H9 (cell line): ENCODE data around the gene LMO1. TPM values are rescaled to one million over a fixed set of nuclear protein-coding genes. Genes with fewer than 3 reads are reported as not detected.

ENCODE experiments used
- DNase-seq: peaks from one replicate; pipeline ENCODE4 v3.0.0-alpha.2; 2017
- H2AFZ ChIP-seq: one replicate; pipeline ENCODE4 v1.6.1; 2013; ENCODE audit warnings: mild to moderate bottlenecking, low read length, control low read depth, moderate library complexity
- H2AK5ac ChIP-seq: 2 replicates; pipeline ENCODE4 v1.6.1; 2013; ENCODE audit warnings: low read length, control low read depth, mixed read lengths; ENCODE audit not compliant: insufficient read length
- H2BK120ac ChIP-seq: one replicate; pipeline ENCODE4 v1.6.1; 2013; ENCODE audit warnings: low read depth, mild to moderate bottlenecking, low read length, control low read depth, inconsistent platforms; ENCODE audit not compliant: poor library complexity, severe bottlenecking
- H2BK12ac ChIP-seq: 2 replicates; pipeline ENCODE4 v1.6.1; 2013; ENCODE audit warnings: low read length, control low read depth, mixed read lengths, low read depth; ENCODE audit not compliant: insufficient read length
- H2BK15ac ChIP-seq: 2 replicates; pipeline ENCODE4 v1.6.1; 2013; ENCODE audit warnings: low read depth, low read length, control low read depth
- H2BK20ac ChIP-seq: one replicate; pipeline ENCODE4 v1.6.1; 2013; ENCODE audit warnings: low read depth, mild to moderate bottlenecking, low read length, control low read depth, inconsistent platforms; ENCODE audit not compliant: poor library complexity, severe bottlenecking
- H2BK5ac ChIP-seq: 2 replicates; pipeline ENCODE4 v1.6.1; 2013; ENCODE audit warnings: low read length, control low read depth, mixed read lengths; ENCODE audit not compliant: insufficient read length
- H3K14ac ChIP-seq: 2 replicates; pipeline ENCODE4 v1.6.1; 2013; ENCODE audit warnings: low read length, control low read depth; ENCODE audit not compliant: insufficient read depth
- H3K18ac ChIP-seq: 2 replicates; pipeline ENCODE4 v1.6.1; 2013; ENCODE audit warnings: low read depth, mild to moderate bottlenecking, mixed read lengths, low read length, control low read depth; ENCODE audit not compliant: insufficient read length
- H3K23ac ChIP-seq: 2 replicates; pipeline ENCODE4 v1.6.1; 2013; ENCODE audit warnings: low read length, control low read depth, mixed read lengths, low read depth; ENCODE audit not compliant: insufficient read length
- H3K23me2 ChIP-seq: 2 replicates; pipeline ENCODE4 v1.6.1; 2013; ENCODE audit warnings: low read depth, mild to moderate bottlenecking, mixed read lengths, low read length, control low read depth; ENCODE audit not compliant: insufficient read length, poor library complexity, severe bottlenecking
- H3K27ac ChIP-seq: 2 replicates; pipeline ENCODE4 v1.5.1; 2013; ENCODE audit warnings: low read length, control low read depth, mixed read lengths, low read depth; ENCODE audit not compliant: insufficient read length
- H3K27me3 ChIP-seq: 2 replicates; pipeline ENCODE4 v1.6.1; 2013; ENCODE audit warnings: low read length, control low read depth, inconsistent platforms; ENCODE audit not compliant: insufficient read depth
- H3K4ac ChIP-seq: 2 replicates; pipeline ENCODE4 v1.6.1; 2013; ENCODE audit warnings: low read depth, mild to moderate bottlenecking, control low read depth, inconsistent platforms, low read length, moderate library complexity
- H3K4me1 ChIP-seq: 2 replicates; pipeline ENCODE4 v1.6.1; 2013; ENCODE audit warnings: low read length, control low read depth, inconsistent platforms; ENCODE audit not compliant: insufficient read depth
- H3K4me2 ChIP-seq: 2 replicates; pipeline ENCODE4 v1.6.1; 2013; ENCODE audit warnings: low read length, control low read depth, mixed read lengths; ENCODE audit not compliant: insufficient read length, insufficient read depth
- H3K56ac ChIP-seq: 2 replicates; pipeline ENCODE4 v1.6.1; 2013; ENCODE audit warnings: low read depth, mild to moderate bottlenecking, mixed read lengths, low read length, control low read depth; ENCODE audit not compliant: insufficient read length
- H3K79me1 ChIP-seq: 2 replicates; pipeline ENCODE4 v1.6.1; 2013; ENCODE audit warnings: low read depth, mild to moderate bottlenecking, moderate library complexity, low read length, control low read depth, inconsistent platforms; ENCODE audit not compliant: insufficient read depth, poor library complexity, severe bottlenecking
- H3K79me2 ChIP-seq: 2 replicates; pipeline ENCODE4 v1.6.1; 2013; ENCODE audit warnings: low read length, control low read depth, inconsistent platforms; ENCODE audit not compliant: insufficient read depth
- H3K9ac ChIP-seq: 2 replicates; pipeline ENCODE4 v1.6.1; 2013; ENCODE audit warnings: low read length, control low read depth, mixed read lengths; ENCODE audit not compliant: insufficient read length; ENCODE audit errors: extremely low read depth
- H3K9me3 ChIP-seq: one replicate; pipeline ENCODE4 v1.6.1; 2013; ENCODE audit warnings: low read depth, low read length, inconsistent platforms; ENCODE audit not compliant: control insufficient read depth
- H3T11ph ChIP-seq: one replicate; pipeline ENCODE4 v1.6.1; 2013; ENCODE audit warnings: mild to moderate bottlenecking, low read length, control low read depth, inconsistent platforms
- H4K20me1 ChIP-seq: one replicate; pipeline ENCODE4 v1.6.1; 2013; ENCODE audit not compliant: control insufficient read depth, insufficient read length, insufficient read depth
- H4K5ac ChIP-seq: 2 replicates; pipeline ENCODE4 v1.6.1; 2013; ENCODE audit warnings: low read depth, mild to moderate bottlenecking, mixed read lengths, low read length, control low read depth; ENCODE audit not compliant: insufficient read length
- H4K8ac ChIP-seq: replicated peaks from 2 replicates; pipeline ENCODE4 v1.6.1; 2013; ENCODE audit warnings: low read length, control low read depth, mixed read lengths, low read depth; ENCODE audit not compliant: insufficient read length
- H4K91ac ChIP-seq: 2 replicates; pipeline ENCODE4 v1.6.1; 2013; ENCODE audit warnings: low read depth, mild to moderate bottlenecking, moderate library complexity, mixed read lengths, low read length, control low read depth; ENCODE audit not compliant: insufficient read length
- H3K27ac Mint-ChIP-seq, 3 experiments: 2 replicates in 2 of 3; 3 replicates in 1 of 3; pipeline ENCODE4 v1.8.0; 2020 to 2021; ENCODE audit warnings: mixed read lengths in 3 of 3, mild to moderate bottlenecking in 1 of 3, moderate library complexity in 1 of 3
- H3K27me3 Mint-ChIP-seq: 2 replicates; pipeline ENCODE4 v1.8.0; 2021; ENCODE audit warnings: low read depth, mild to moderate bottlenecking, moderate library complexity, mixed read lengths
- H3K36me3 Mint-ChIP-seq, 3 experiments: 2 replicates in 2 of 3; 3 replicates in 1 of 3; pipeline ENCODE4 v1.8.0; 2020 to 2021; ENCODE audit warnings: low read depth in 3 of 3, mixed read lengths in 3 of 3; ENCODE audit not compliant: insufficient read depth in 1 of 3
- H3K4me1 Mint-ChIP-seq, 2 experiments: 2 replicates each; pipeline ENCODE4 v1.8.0; 2020; ENCODE audit warnings: mixed read lengths in 2 of 2
- H3K4me3 Mint-ChIP-seq, 2 experiments: 2 replicates in 1 of 2; 3 replicates in 1 of 2; pipeline ENCODE4 v1.8.0; 2020 to 2021; ENCODE audit warnings: mild to moderate bottlenecking in 2 of 2, mixed read lengths in 2 of 2, moderate library complexity in 1 of 2
- H3K9me3 Mint-ChIP-seq, 2 experiments: 2 replicates in 1 of 2; 3 replicates in 1 of 2; pipeline ENCODE4 v1.8.0; 2020; ENCODE audit warnings: mild to moderate bottlenecking in 2 of 2, mixed read lengths in 2 of 2, moderate library complexity in 1 of 2
- CTCF ChIP-seq: fragments of 200-600 bp; sonication (generic); conservative IDR thresholded peaks from 3 replicates; pipeline ENCODE4 v1.8.0; 2021; ENCODE audit warnings: antibody characterized with exemption, mild to moderate bottlenecking
- WGBS: extraction: QIAGEN DNeasy Blood & Tissue Kit; methylation state at CpG from one replicate; pipeline ENCODE4 v1.1.7; 2013; ENCODE audit warnings: missing lambda C conversion rate, low lambda C conversion rate, mixed read lengths; ENCODE audit not compliant: insufficient read length; ENCODE audit errors: extremely low coverage; 5-methylcytosine and 5-hydroxymethylcytosine counted together
- total RNA-seq: library from RNA; stranded (reverse); gene quantifications from 2 replicates; pipeline ENCODE4 v1.2.1, GENCODE V29; 2021

LMO1 gene
- total RNA-seq, 1 experiment from 2014 or later, result 0.50 TPM

DNA sequence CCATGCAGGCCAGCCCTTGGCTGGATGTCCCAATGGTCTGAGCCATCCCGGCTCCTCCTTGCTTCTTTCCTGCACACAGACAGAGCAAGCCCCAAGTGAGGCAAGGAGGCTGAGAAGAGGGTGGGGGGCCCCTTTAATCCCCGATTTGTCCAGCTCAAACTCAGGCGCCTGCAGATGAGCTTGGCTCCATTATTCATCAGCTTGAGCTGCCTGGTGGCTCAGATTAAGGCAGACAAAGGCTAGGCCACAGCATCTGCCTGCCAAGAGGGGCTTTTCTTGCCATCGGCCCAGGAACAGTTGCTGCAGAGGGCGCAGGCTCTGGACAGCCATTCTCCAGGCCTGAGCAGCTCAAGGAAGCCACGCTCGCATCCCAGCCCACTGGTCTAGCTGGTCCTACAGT, 35.4 kb downstream of the LMO1 start:
- H3K27ac Mint-ChIP-seq, result no peak overlapping the region

More for the DNA sequence above, 35.4 kb downstream of the LMO1 start:
- WGBS, result no CpG with 5 or more reads among the region's 7 CpGs
- Histone ChIP-seq H3K27me3 (no peaks in the 10 kb centered on the region), H3K27ac (no peak overlapping the region), H3K79me2 (no peaks in the 10 kb centered on the region), H3K4me2 (no peak overlapping the region), H3K18ac (no peak overlapping the region), H2BK20ac (no peak overlapping the region), H2BK5ac (no peak overlapping the region), H3K23me2 (no peaks in the 10 kb centered on the region), H3T11ph (no peak overlapping the region), H2BK120ac (no peak overlapping the region), H4K91ac (no peak overlapping the region), H4K5ac (no peak overlapping the region), H2BK12ac (no peak overlapping the region), H3K14ac (no peak overlapping the region), H2BK15ac (no peak overlapping the region), H2AFZ (no peak overlapping the region), H3K79me1 (no peaks in the 10 kb centered on the region), H2AK5ac (no peak overlapping the region), H4K20me1 (no peaks in the 10 kb centered on the region), H3K56ac (no peak overlapping the region), H4K8ac (no peak overlapping the region), H3K4ac (no peak overlapping the region), H3K9ac (no peak overlapping the region), H3K23ac (no peak overlapping the region), H3K9me3 (no peaks in the 10 kb centered on the region), H3K4me1 (no peaks in the 10 kb centered on the region)
- Mint-ChIP-seq H3K9me3 (no peaks in the 10 kb centered on the region), H3K27me3 (peaks cover 3% of the 10 kb centered on the region; the same call in 1 of the 2 replicates), H3K4me1 (peaks cover 16 to 19% of the 10 kb centered on the region in 2 experiments), H3K4me3 (no peak overlapping the region), H3K36me3 (no peaks in the 10 kb centered on the region)
- no peak for TF ChIP-seq CTCF
- no peak for DNase-seq
